Vagina (tissue), 2 donors: ENCODE data around the gene BRIP1. TPM values are rescaled to one million over a fixed set of nuclear protein-coding genes. Genes with fewer than 3 reads are reported as not detected.

ENCODE experiments used
- DNase-seq, 2 donors: peaks; one replicate each; pipeline ENCODE4 v3.0.0-alpha.2; 2017; ENCODE audit errors: extremely low spot score in 2 of 2
- H3K27ac ChIP-seq: fragments of 200-600 bp; sonication (generic); one replicate; pipeline ENCODE4 v1.5.1; 2019
- H3K27me3 ChIP-seq: fragments of 200-600 bp; sonication (generic); one replicate; pipeline ENCODE4 v1.5.1; 2019
- H3K36me3 ChIP-seq, 2 donors: fragments of 200-600 bp; sonication (generic); one replicate each; pipeline ENCODE4 v1.5.1; 2017 to 2019
- H3K4me1 ChIP-seq: fragments of 200-600 bp; sonication (generic); one replicate; pipeline ENCODE4 v1.5.1; 2019
- H3K4me3 ChIP-seq, 2 donors: fragments of 200-600 bp; sonication (generic); 1 replicate in 1 of 2; 2 replicates in 1 of 2; pipeline ENCODE4 v1.5.1; 2016 to 2019
- H3K9me3 ChIP-seq: fragments of 200-600 bp; sonication (generic); one replicate; pipeline ENCODE4 v1.5.1; 2019
- CTCF ChIP-seq, 3 experiments: fragments of 450-650 bp in 2 of 3; fragments of 200-600 bp in 1 of 3; sonication (generic) in 1 of 3; IDR thresholded peaks; one replicate each; pipeline ENCODE4 v1.5.1; 2017 to 2019; ENCODE audit warnings: antibody characterized with exemption in 3 of 3, mild to moderate bottlenecking in 2 of 3, moderate library complexity in 2 of 3
- POLR2A ChIP-seq, 2 donors: fragments of 450-650 bp; IDR thresholded peaks; one replicate each; pipeline ENCODE4 v1.6.1; 2017; ENCODE audit warnings: antibody characterized with exemption in 2 of 2, mild to moderate bottlenecking in 2 of 2, moderate library complexity in 2 of 2
- POLR2AphosphoS5 ChIP-seq, 2 donors: sonication (generic); formaldehyde crosslinking; IDR thresholded peaks; one replicate each; pipeline ENCODE4 v1.9.0; 2017; ENCODE audit warnings: antibody characterized with exemption in 2 of 2, mild to moderate bottlenecking in 2 of 2, low read depth in 1 of 2; ENCODE audit not compliant: insufficient read depth in 1 of 2
- intact Hi-C: fragments of 100-400 bp; cut with DNase I; formaldehyde crosslinking; loops from one replicate; pipeline ENCODE4 v1.15.1; 2023
- total RNA-seq: library from RNA; depleted of rRNA; stranded (reverse); fragments of >200 nt; gene quantifications from one replicate; pipeline ENCODE4 v1.2.3, GENCODE V29; 2016

BRIP1 gene
- total RNA-seq, 1 donor from 2014 or later: 0.98 TPM

- H3K4me3 ChIP-seq: no peak overlapping the region
- intact Hi-C loops: no loop called here
- no peaks in the 10 kb centered on the region for H3K4me1 ChIP-seq
- no peak overlapping the region for H3K27ac ChIP-seq
- H3K27me3 ChIP-seq: no peaks in the 10 kb centered on the region
- no peaks in the 10 kb centered on the region for H3K9me3 ChIP-seq
- no peak for DNase-seq
- no peaks in the 10 kb centered on the region for H3K36me3 ChIP-seq
- no peak for TF ChIP-seq CTCF (IDR thresholded peaks at IDR 0.05)
- TF ChIP-seq POLR2AphosphoS5 (IDR thresholded peaks at IDR 0.05; ENCODE audit: insufficient read depth in 1 of 2, low read depth in 1 of 2): no peak
- TF ChIP-seq POLR2A (IDR thresholded peaks at IDR 0.05): no peak
Measured at GRCh38 chr17:61794792-61795191, 68.5 kb downstream of the BRIP1 start.

DNA sequence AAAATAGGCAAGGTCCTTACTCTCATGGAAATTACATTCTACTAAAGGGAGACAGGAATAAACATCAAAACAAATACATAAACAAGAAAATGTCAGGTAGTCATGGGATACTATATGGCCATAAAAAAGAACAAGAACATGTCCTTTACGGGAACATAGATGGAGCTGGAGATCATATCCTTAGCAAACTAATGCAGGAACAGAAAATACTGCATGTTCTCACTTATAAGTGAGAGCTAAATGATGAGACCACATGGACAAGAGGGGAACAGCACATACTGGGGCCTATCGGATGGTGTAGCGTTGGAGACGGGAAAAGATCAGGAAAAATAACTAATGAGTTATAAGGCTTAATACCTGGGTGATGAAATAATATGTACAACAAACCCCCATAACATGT, 69.1 kb downstream of the BRIP1 start:
- no peak for TF ChIP-seq CTCF (IDR thresholded peaks at IDR 0.05)
- Histone ChIP-seq H3K4me1 (no peaks in the 10 kb centered on the region), H3K9me3 (no peaks in the 10 kb centered on the region), H3K27me3 (no peaks in the 10 kb centered on the region), H3K36me3 (no peaks in the 10 kb centered on the region), H3K4me3 (no peak overlapping the region), H3K27ac (no peak overlapping the region)
- intact Hi-C loops: no loop called here
- DNase-seq: no peak

DNA sequence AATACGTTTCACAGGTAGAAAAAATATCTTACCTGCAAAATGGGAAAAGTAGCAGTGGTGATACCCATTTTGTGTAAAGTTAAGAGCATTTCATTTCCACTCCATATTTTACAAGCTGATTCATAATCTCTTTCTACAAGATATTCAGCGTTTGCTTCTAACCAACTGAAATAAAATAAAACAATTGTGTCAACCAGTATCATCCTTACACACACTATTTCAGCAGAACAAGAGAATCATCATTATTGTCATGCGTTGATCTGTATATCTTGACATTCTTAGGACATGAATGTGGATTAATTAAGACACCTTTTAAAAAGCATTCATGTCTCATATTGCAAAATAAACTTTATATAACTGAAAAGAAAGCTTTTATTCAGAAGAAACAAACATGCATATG, 69.8 kb downstream of the BRIP1 start:
- Histone ChIP-seq H3K36me3 (no peaks in the 10 kb centered on the region), H3K4me1 (no peaks in the 10 kb centered on the region), H3K9me3 (no peaks in the 10 kb centered on the region), H3K27me3 (no peaks in the 10 kb centered on the region), H3K4me3 (no peak overlapping the region), H3K27ac (no peak overlapping the region)
- TF ChIP-seq POLR2A (IDR thresholded peaks at IDR 0.05) (no peak), POLR2AphosphoS5 (IDR thresholded peaks at IDR 0.05; ENCODE audit: insufficient read depth in 1 of 2, low read depth in 1 of 2) (no peak), CTCF (IDR thresholded peaks at IDR 0.05) (no peak)
- intact Hi-C loops: no loop called here
- no peak for DNase-seq

DNA sequence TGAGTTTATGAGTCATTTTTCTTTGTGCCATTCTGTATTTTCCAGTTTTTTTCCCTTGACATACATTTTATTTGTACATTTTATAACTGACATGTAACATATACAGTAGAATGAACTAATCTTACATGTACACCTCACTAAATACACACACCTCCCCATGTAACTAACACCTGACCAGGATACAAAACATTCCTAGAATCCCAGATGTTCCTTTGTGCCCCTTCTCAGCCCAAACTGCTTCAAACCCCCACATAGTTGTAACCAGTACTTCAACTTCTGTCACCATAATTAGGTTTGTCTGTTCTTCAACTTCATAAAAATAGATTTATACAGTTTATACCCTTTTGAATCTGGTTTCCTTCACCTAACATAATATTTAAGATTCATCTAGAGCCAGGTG, 73.5 kb downstream of the BRIP1 start:
- no peak overlapping the region for H3K27ac ChIP-seq
- intact Hi-C loops: no loop called here

GRCh38 chr17:61786088-61786487, 77.2 kb downstream of the BRIP1 start:
- TF ChIP-seq POLR2A (IDR thresholded peaks at IDR 0.05): no peak
- no peak for TF ChIP-seq CTCF (IDR thresholded peaks at IDR 0.05)
- no peak for TF ChIP-seq POLR2AphosphoS5 (IDR thresholded peaks at IDR 0.05; ENCODE audit: insufficient read depth in 1 of 2, low read depth in 1 of 2)
- DNase-seq: no peak
- intact Hi-C loops: no loop called here

More for the DNA sequence above, 73.5 kb downstream of the BRIP1 start:
- H3K4me1 ChIP-seq: no peaks in the 10 kb centered on the region
- no peaks in the 10 kb centered on the region for H3K36me3 ChIP-seq
- TF ChIP-seq POLR2A (IDR thresholded peaks at IDR 0.05) (no peak), POLR2AphosphoS5 (IDR thresholded peaks at IDR 0.05; ENCODE audit: insufficient read depth in 1 of 2, low read depth in 1 of 2) (no peak), CTCF (IDR thresholded peaks at IDR 0.05) (no peak)
- H3K27me3 ChIP-seq: no peaks in the 10 kb centered on the region
- no peak overlapping the region for H3K4me3 ChIP-seq
- no peak for DNase-seq
- H3K9me3 ChIP-seq: no peaks in the 10 kb centered on the region

More at GRCh38 chr17:61786088-61786487, 77.2 kb downstream of the BRIP1 start:
- H3K27me3 ChIP-seq: no peaks in the 10 kb centered on the region
- no peaks in the 10 kb centered on the region for H3K36me3 ChIP-seq
- H3K4me3 ChIP-seq: no peak overlapping the region
- H3K27ac ChIP-seq: no peak overlapping the region
- no peaks in the 10 kb centered on the region for H3K4me1 ChIP-seq
- no peaks in the 10 kb centered on the region for H3K9me3 ChIP-seq
